HT-29 (cell line): ENCODE measurements around the gene GLI1. TPM values are rescaled to one million over a fixed set of nuclear protein-coding genes. Genes with fewer than 3 reads are reported as not detected.
A peak's percentile ranks its signal among the peaks of the same experiment; 100 is the strongest.
"Not testable (repeated sequence)": the region's sequence is repeated elsewhere in the genome, so short reads cannot be mapped to it uniquely, and the experiment has no call there.

Source experiments
- DNase-seq: peaks from one replicate; pipeline ENCODE4 v3.0.0-alpha.2; 2015; ENCODE audit warnings: low spot score
- total RNA-seq: library from RNA; depleted of rRNA; stranded (reverse); fragments of >200 nt; shearing (Covaris generic); gene quantifications from 2 replicates; pipeline ENCODE4 v1.2.3, GENCODE V29; 2014

The GLI1 gene
- total RNA-seq, 1 experiment from 2014 or later: 4.2 TPM

DNA sequence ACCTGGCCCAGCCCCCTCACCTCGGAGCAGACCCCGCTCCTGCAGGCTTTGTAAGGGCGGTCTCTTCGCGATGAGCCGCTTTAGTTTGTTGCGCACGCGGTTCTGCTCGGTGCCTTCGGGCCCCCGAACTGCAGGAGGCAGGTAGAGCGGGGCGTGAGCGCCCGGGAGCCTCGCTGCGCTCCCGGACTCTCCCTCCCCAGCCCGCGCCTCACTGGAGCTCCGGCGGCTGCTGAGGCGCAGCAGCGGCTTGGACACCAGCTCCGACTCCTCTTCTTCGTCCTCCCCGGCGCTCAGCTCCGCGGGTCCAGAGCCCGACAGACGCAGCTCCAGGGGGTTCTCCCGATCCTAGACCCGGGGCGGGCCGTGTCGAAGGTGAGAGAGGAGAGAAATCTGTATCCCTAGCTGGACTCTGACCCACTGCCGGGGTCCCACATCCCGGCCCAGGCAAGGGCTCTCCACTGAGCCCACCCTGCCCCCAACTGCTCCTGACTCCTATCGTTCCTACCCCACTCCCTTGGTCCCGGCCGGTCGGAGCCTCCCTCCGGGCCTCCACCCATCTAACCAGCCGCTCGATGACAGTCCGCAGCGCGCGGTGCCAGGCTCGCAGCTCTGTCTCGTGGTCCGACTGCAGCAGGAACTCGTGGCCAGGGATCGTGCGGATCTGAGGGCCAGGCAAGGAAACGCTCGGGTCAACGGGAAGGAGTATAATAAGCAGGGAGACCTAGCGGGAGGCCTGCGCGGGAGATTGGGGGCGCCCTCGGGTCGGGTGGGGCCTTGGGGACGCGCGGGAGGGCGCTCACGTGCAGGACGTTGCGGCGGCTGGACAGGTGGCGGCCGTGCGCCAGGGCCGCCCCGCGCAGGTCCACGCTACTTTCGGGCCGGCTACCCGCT is 15.9 kb downstream of the GLI1 start:
- no peak for DNase-seq

DNA sequence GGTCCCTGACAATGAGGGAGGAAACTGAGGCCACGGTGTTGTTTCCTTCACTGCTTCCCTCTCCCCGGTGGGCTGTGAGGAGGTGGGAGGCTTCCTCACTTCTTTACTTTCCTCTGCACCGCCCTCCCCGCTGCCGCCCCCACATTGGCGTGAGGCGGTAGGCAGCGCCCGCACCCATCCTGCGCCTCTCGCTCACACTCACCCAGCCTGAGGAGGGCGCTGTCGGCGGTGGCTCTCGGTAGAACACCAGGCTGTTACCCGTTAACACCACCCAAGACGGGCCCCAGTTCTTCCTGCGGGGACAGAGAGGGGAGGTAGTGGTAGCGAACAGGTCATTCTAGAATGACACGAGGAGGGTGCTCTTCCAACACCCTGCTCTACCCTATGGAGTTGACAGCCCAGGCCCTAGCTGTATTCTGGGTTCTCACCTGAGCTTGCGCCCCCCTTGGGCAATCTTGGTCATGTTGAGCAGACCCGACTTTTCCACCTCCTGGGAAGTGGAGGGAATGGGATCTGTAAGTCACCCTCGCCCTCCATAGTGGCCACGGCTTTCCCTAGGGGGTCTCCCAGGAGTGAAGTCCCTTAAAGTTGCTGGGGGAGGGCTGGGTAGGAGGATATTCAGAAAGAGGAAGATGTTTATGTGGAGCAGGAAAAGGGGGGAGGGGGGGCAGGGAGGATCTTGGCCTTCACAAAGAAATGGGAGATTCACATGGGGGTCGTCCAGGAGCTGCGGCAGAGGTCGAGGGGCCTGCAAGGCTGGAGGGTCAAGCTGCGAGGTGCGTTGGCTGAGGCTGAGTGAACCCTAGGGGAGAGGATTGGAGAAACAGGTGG is 16.8 kb downstream of the GLI1 start:
- no peak for DNase-seq

DNA sequence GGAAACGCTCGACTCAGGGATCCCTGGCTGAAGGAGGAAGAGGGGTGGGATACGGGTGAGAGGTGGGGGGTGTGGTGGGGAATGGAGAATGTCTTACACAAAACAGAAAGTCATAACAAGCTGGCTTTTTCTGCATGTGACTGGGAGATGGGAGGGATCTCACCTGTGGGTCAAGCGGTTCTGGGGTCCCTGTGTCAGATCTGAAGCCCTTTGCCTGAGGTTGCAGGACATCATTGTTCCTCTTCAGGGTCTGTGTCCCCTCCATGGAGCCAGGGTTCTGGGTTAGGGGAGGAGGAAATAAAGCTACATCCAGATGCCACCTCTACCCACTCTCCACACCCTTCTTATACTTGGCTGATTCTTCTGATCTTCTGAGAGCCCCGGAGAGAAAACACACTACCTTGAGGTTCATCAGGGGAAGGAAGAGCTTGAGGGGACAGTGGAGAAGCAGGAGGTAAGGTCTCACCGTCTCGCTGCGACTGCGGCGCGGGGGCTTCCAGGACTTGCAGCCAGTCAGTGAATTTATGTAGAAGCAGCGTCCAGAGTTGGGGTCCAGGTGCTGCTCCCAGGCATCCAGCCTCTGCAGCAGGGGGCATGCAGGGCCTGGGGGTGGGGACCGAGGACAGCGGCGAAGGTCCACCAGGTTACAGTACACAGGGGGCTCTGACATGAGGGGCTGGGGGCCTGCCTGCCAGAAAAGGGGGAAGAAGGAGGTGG is 17.6 kb downstream of the GLI1 start:
- DNase-seq: no peak

DNA sequence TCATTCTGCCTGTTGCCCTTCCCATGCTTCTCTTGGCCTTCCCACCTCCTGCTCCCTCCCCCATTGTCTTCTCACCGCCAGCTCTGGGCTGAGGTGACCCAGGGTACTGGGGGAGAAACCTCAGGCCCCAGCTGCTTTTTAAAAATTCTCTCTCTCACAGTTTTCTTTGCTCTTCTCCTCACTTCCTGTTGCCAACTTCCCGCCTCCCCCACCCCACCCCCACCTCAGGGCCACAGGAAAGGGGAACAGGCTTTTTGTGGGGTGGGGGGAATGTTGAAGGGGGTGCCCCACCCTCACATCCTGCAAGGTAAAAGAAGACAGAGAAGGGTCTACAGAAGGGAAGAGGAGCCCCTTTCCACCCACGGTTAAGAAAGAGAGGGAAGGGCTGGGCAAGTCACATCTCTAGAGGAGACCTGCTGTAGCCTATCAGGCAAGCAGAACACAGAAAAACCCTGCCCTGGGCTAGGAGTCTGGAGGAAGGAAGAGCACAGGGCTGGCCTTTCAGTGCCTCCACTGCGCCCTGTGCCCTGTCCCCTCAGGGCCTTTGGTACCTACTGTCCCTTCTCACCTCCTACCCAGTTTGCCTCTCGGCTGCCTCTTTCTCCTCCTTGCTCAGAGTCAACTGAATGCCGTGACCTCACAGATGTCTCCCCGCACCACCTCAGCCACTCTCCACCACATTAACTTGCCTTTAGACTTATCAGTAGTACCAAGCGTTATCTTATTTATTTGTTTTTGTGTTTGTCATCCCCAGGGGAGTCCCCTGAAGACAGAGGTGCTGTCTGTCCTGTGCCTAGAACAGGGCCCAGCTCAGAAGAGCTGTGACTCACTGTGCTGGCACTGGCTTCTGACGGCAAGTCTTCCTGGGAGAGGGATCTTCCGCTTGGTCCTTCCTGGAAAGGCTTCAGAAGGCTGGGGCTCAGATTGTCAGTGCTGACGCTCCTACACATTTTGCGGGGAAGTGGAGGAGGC is 18.4 kb downstream of the GLI1 start:
- DNase-seq: no peak

GRCh38 chr12:57479043-57479375 is 19.4 kb downstream of the GLI1 start:
- DNase-seq: no peak

- no peak for DNase-seq
Measured at GRCh38 chr12:57479376-57480115, 20.0 kb downstream of the GLI1 start, which contains the start of gene ARHGAP9. TSS of gene ARHGAP9 (minus strand) at chr12:57479866. CDS start at chr12:57479406, 460 bp downstream.

- DNase-seq: no peak
Measured at GRCh38 chr12:57481671-57482070, 22.1 kb downstream of the GLI1 start.

GRCh38 chr12:57483466-57483865 is 23.9 kb downstream of the GLI1 start:
- no peak for DNase-seq

GRCh38 chr12:57485695-57486094 is 26.1 kb downstream of the GLI1 start:
- DNase-seq: no peak

GRCh38 chr12:57487055-57487596 is 27.5 kb downstream of the GLI1 start:
- DNase-seq: no peak

GRCh38 chr12:57487597-57488401 is 28.2 kb downstream of the GLI1 start, which contains the start of gene MARS1:
TSS of gene MARS1 (plus strand) at chr12:57488068. CDS start at chr12:57488091, 23 bp downstream.
- DNase-seq: peak; percentile 96

DNA sequence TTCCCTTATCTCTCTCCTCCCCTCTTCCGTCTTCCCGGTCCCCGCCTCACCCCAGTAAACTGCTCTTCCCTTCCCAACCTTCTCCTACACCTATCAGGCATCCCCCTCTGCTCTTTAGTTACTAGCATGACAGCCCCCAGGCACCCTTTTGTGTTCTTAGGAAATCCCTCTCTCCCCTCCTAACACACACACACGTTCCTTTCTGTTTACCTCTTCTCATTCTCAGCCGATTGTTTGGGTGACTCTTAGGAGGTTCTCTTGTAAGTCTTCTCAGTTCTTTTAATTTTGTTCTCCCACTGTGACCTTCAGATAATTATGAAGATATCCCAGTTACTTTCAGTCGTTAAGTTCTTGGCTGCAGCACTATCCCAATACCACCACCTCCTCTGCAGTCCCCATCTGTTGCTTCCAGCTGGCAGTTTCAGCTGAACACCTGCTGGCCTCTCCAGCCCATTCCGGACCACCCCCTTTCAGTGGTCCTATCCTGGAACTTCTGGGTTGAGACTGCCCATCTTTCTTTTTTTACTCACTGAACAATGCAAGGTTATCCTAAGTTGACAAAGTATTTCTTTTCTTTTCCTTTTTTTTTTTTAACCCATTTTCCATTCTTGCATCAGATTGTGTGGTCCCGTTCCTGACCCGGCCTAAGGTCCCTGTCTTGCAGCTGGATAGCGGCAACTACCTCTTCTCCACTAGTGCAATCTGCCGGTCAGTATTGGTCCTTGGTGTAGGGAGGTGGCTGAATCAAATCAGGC is 29.0 kb downstream of the GLI1 start:
- peak; percentile 11 for DNase-seq

- DNase-seq: no peak
Measured at GRCh38 chr12:57489157-57489641, 29.6 kb downstream of the GLI1 start.

- DNase-seq: no peak
Measured at GRCh38 chr12:57490126-57490525, 30.5 kb downstream of the GLI1 start.

GRCh38 chr12:57491393-57492280 is 32.1 kb downstream of the GLI1 start:
- peak; percentile 14 for DNase-seq

DNA sequence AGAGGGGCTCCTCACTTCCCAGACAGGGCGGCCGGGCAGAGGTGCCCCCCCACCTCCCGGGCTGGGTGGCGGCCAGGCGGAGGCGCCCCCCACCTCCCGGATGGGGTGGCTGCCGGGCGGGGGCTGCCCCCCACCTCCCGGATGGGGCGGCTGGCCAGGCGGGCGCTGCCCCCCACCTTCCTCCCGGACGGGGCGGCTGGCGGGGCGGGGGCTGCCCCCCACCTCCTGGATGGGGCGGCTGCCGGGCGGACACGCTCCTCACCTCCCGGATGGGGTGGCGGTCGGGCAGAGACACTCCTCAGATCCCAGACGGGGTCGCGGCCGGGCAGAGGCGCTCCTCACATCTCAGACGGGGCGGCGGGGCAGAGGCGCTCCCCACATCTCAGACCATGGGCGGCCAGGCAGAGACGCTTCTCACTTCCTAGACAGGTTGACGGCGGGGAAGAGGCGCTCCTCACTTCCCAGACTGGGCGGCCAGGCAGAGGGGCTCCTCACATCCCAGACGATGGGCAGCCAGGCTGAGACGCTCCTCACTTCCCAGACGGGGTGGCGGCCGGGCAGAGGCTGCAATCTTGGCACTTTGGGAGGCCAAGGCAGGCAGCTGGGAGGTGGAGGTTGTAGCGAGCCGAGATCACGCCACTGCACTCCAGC is 35.6 kb downstream of the GLI1 start:
- DNase-seq: not testable (repeated sequence)
